ENCODE measurements around the gene MUC20.
"Not testable (repeated sequence)": the region's sequence is repeated elsewhere in the genome, so short reads cannot be mapped to it uniquely, and the experiment has no call there.

The MUC20 gene

DNA sequence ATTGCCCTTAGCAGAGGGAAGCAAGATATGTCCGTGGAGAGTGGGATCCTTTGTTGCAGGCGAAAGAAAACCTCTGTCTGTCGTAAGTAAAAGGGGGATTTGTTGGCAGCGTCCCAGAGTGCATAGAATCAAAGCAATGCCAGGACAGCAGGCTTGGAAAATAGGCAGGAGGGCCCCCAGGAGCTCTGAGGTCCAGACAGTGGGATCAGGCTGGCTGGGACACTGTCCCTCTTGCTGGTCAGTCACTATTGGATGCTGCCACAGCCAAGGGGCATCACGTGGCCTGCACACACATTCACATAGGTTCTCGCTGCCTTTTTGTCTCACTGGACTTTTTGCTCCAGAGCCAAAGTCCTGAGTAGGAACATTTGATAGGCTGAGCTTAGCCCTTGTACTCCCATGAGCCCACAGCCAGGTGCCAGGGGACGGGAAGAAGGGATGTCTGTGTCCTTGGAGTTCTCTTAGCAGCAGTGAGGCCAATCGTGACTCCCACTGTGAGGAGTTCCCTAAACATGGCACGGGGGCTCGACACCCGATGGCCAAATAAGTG is 10.7 kb downstream of the MUC20 start:
- DNase-seq (ENCODE audit: low spot score), result peak; percentile 52

DNA sequence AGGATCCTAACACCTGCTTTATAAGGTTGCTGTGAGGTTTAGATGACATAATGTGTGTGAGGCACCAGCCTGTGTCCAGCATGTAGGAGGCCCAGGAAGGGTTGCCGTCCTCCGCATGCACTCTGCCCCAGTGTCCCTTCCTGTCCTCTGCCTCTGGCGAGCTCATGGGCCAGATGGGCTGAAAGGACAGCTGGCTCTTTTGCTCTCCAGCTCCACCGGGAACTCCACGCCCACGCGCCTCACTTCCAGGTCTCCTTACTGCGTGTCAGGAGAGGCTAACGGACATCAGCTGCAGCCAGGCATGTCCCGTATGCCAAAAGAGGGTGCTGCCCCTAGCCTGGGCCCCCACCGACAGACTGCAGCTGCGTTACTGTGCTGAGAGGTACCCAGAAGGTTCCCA is 12.2 kb downstream of the MUC20 start:
- DNase-seq (ENCODE audit: low spot score), result no peak

DNA sequence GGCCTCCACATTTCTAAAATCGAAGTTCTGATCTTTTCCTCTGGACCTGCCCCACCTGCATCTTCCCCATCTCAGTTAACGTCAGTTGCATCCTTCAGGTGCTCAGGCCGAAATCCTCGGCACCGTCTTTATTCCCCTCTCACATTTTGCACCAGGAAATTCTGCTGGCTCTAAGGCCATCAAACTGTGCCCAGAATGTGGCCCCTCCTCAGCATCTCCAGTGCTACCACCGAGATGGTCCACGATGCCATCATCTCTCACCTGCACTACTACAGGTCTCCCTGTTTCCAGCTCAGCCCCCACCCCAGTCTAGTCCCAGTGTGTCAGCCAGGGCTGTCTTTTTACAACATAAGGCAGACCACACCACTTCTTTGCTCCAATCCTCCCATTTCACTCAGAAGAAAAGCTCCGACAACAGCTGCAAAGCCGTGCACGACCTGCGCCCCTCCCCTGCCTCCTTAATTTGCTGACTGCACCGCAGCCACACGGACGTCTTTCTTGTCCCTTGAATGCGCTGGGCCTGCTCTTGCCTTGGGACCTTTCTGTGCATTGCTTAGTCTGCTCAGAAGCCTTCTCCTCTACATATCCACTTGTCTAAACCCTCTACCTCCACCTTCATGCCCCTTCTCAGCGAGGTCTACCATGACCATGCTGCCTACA is 14.4 kb downstream of the MUC20 start:
- peak; percentile 6 for DNase-seq (ENCODE audit: low spot score)

DNA sequence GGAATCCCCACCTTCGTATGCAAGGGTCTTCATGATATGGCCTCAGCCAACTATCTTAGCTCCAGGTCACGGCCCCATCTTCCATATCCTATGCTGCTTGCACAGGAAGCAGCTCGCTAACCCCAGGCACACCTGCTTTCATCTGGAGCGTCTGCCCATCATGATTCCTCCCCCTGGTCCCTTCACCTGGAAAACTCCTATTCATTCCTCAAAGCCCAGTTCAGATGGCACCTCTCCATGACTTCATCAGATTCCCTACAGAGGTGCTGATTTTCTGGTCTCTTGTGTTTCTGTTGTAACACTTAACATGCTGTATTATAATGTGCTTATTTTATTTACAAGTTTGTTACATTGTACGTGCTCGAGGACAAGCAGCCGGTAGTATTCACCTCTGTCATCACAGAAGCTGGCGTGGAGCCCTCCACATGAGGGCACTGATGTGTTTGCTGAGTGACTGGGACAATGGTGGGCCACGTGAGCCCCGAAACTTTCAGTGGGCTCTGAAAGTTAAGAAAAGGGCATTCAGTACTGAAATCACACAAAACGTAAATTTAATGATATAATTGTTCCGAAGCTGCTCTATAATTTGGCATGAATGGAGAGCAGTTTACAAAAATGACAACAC is 16.2 kb downstream of the MUC20 start:
- no peak for DNase-seq (ENCODE audit: low spot score)

DNA sequence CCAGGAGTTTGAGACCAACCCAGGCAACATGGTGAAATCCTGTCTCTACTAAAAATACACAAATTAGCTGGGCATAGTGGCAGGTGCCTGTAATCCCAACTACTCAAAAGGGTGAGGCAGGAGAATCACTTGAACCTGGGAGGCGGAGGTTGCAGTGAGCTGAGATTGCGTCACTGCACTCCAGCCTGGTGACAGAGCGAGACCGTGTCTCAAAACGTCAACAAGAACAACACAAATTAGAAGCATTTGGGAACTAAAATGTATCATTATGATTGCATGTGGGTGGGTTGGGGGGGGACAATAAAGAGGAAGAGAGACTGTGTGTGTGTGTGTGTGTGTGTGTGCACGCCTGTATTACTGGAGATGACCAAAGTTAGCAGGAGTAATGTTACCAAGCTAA is 17.0 kb downstream of the MUC20 start:
- not testable (repeated sequence) for DNase-seq (ENCODE audit: low spot score)

DNA sequence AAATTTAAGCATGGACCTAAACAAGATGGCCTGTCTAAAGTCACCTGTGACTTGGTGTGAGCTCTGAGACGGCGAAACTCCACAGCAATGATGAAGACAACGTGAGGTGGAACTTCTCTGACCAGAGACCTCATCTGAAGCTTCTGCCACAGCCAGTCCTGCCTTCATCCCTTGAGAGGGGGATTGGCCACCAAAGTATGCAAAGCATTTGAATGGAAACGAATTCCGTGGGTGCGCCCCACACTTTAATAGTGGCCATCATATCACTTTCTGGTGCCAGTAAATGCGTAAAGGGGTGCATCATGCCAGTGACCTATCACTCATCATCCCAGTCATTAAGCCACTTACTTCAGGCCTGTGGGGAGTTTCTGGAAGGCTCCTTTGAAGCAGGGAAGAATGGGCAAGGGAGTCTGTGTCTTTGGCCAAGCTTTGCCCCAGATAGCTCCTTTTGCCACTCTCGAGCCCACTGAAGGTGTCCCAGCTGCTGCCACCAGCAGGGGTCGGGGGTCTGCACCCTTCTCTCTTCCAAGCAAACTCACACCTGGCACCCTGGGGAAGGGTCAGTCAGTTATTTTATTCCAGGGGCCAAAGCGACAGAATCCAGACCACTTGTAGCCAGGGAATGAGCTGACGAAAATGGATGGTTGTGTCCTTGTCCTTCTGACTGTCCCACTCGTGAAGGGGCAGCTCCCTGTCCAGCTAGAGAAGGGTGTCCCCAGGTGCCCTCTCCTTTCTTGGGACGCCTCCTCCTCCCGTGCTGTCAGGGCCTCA is 17.7 kb downstream of the MUC20 start:
- DNase-seq (ENCODE audit: low spot score), result no peak

DNA sequence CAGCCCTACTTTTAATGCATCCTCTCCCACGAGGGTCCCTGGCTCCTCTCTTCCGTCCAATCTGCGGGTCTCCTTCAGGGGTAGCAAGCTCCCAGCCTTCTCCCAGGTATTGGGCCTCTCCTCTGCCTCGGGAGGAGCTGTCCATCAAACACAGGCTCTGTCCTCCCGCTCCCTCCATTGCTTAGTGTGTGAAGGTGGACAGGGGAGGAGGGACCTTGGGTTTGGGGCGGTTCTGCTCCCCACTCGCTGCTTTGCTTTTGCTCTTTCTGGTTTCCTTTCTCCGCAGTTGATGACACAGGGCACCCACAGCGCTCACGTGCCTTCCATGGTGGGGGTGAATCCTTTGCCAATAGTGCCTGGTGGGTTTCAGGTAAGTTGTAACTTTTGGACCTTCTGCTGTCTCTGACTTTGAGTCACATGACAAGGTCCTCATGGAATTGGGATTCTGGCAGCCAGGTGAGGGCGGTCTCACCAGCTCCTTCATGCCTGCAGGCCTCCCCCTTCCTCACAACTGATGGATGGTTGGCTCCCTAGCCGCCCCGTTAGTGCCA is 18.9 kb downstream of the MUC20 start:
- no peak for DNase-seq (ENCODE audit: low spot score)

DNA sequence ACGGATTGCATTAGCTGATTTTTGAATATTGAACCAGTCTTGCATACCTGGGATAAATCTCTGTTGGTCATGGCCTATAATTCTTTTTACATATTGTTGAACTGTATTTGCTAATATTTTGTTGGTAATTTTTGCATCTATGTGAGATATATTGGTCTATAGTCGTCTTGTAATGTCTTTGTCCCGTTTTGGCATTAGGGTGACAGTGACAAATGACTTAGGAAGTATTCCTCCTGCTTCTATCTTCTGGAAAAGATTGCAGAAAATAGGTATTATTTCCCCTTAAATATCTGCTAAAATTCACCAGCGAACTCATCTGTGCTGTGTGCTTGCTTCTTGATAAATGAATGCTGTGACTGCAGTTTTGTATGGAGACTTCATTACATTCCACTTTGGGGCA is 23.7 kb downstream of the MUC20 start:
- no peak for DNase-seq (ENCODE audit: low spot score)

DNA sequence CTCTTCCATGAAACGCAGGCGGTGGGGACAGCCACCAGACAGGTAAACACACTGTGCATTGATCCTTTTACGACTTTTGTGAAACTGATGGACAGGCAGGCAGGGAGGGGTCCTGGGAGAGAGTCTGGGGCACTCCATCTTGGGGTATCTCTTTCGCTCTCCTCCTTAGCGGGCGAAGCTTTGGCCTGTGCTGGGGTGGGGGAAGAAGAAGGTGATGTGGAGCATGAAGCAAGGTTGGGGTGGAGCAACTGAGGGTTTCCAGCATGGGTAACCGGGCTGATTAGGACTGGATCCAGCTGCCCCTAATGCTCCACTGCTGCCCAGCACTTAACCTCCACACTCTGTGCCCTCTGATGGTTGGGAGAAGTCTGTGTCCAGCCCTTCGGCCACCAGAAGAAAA is 25.6 kb downstream of the MUC20 start:
- no peak for DNase-seq (ENCODE audit: low spot score)

DNA sequence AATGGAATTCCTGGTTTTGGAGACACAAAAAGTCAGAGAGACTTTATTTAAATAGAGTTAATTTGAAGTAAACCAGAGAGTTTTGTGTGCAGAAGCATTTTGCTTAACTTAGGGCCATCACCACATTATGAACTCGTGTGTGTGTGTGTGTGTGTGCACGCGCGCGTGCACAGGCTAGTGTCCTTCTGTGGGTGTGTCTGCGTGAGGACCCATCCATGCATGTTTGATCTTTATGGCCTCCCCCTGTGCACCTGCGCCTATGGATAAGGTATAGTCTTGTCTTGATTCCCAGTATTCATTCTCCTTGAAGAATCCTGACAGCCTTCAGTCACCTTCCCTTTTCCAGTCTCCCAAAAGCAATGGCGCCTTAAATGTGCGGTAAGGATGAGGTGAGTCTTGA is 26.0 kb downstream of the MUC20 start:
- no peak for DNase-seq (ENCODE audit: low spot score)

DNA sequence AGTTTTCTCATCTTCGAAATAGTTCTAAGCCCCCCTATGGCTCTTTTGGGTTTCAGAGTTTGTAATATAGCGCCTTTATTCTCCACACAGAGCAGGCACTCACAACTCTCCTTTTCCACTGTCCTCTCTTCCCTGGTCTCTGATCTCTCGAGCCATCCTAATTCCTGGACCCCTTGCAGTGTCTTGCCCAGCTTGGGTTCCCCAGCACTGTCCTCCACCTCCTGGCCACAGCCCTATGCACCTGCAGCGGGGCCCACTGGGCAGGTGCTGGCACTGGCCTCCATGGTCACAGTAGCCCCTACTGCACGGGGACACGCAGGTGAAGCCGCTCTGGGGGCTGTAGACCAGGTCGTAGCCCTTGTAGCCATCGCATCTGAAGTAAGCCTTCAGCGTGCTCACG is 27.9 kb downstream of the MUC20 start:
- peak; percentile 49 for DNase-seq (ENCODE audit: low spot score)

DNA sequence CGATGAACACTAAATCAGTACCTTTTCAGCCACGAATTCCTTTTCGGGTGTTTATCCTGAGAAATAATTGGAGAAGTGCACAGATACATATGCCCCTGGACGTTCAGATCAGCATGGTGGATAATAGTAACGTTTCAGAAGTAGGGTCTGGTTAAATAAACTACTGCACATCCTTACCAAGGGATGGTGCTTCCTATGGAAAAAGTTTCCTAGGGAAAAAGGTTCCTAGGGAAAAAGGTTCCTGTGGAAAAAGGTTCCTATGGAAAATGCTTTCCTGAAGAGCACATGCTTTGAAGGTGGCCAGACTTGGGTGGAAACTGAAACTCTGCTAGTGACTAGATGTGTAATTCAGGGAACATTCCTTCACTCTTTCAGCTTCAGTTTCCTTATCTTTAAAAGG is 28.3 kb downstream of the MUC20 start:
- DNase-seq (ENCODE audit: low spot score), result not testable (repeated sequence)

DNA sequence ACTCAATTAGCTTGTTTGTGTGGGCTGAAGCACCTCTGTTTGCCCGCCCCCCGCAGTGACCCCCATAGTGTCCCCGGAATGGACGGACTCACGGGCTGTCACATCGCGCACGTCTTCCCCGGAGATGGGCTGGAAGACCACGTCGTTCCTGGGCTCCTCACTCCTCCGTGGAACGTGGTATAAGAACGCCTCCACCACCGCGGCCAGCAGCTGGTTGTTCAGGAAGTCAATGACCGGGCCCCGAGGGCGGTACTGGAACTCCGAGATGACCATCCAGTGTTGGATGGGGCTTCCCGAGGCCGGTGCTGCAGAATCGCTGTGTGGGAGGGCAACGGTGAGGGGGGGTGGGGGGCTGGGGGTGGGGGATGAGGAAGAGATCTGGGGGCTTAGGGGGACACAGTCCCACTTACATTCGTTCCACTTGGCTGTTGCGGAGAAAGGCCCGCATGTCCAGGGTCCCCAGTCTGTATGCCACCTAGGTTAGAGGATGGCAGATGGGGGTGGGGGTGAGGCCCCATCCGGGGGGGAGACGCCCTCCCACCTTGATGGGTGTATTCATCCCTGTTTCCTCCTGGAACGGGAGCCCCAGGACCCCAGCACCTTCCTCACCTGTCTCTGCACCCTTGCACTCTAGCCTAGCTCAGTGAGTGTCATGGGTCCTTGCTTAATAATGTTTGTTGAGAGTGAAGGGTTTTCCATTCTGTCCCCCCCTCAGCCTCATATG is 30.2 kb downstream of the MUC20 start:
- no peak for DNase-seq (ENCODE audit: low spot score)

DNA sequence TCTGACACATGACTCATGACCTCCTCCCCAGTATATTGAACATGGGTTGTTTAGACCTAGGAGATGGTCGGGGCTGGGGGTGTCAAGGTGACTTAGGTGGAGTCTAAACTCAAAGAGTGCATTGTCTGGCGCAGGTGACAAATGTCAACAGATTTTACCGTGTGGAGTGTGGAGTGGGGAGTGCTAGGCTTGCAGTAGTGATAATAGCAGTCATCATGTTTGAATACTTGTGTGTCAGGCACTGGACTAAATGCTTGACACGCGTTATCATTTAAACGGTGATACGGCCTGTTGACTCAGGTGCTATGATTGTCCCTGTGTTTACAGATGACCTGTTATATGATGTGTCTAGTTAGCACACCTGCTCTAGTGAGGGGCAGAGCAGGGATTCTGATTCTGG is 30.8 kb downstream of the MUC20 start:
- no peak for DNase-seq (ENCODE audit: low spot score)

DNA sequence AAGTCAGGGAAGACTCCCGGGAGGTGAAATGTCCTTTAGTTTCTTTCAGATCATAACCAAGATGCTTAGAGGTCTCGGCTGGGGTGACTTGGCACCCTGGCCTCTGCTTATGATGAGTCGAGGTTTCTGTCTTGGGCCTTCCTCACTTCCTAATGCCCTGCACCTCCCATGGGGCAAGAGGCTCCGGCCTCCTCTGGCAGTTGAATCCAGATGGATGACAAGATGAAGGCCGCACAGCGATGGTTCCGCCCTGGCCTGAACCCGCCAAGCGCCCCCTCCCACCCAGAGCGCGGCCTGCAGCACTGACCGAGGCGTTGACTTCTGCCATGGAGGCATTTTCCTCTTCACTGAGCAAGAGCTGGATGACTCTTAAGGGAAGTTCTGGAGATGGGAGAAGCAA is 31.3 kb downstream of the MUC20 start:
- no peak for DNase-seq (ENCODE audit: low spot score)

DNA sequence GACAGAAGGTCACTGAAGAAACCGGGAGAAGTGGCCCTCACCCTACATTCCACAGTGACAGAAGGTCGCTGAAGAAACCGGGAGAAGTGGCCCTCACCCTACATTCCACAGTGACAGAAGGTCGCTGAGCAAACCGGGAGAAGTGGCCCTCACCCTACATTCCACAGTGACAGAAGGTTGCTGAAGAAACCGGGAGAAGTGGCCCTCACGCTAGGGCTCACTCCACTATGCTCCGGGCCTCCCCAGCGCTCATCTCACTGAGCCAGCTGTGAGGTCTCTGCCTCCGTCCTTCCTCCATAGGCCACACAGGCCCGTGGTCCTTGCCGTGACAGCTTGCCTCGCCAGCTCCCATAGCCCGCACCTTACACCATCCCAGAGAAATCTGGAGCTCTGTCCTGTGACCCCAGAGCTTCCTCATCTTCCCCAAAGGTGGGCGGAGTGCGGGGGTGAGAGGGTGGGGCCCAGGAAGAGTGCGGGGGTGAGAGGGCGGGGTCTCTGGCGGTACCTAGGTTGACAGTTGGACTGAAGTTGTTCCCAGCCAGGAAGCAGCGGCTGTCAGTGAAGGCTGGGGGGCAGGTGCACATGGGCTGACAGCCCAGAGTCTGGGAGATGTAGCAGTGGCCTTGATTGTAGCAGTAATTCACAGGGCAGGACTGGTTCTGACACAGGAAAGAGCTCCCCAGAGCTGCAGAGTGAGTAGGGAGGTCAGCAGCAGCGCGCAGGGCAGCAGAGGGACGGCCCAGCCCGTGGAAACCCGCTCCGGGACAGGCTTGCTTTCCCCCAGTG is 32.0 kb downstream of the MUC20 start:
- DNase-seq (ENCODE audit: low spot score), result no peak

DNA sequence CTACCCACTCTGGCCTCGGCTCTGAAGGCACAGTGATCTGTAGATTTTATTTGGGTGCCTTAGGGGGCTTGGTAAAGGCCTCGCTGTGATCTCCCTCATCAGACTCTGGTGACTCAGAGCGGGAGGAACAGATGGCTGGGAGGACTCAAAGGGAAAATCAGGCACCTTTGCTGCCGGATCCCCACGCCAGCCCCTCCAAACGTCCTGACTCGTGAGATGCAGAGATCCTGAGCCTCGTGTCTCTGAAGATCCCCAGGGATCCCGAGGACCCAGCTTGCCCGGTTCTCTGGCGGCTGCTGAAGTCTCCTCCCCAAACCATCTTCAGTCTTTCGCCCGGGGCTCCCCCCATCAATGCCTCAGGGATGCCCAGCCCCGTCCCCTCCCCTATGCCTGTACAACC is 32.8 kb downstream of the MUC20 start:
- DNase-seq (ENCODE audit: low spot score), result no peak

DNA sequence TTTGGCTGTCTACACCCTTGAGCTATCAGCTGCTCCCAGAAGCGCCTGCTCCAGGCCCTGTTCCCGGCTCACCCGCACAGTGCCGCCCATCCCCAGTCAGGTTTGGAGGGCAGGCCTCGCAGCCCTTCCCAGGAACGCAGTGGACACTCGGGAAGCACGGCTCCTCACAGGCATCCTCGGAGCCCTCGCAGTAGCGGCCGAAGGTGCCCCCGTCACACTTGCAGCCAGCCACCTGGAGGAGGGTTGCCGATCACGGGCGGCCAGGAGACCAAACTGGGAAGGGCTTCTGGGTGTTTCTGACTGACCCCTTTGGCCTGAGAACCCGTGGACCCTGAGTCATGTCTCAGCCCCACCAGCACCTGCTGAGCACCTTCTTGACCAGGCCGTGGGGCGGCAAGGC is 33.4 kb downstream of the MUC20 start:
- DNase-seq (ENCODE audit: low spot score), result peak; percentile 38

DNA sequence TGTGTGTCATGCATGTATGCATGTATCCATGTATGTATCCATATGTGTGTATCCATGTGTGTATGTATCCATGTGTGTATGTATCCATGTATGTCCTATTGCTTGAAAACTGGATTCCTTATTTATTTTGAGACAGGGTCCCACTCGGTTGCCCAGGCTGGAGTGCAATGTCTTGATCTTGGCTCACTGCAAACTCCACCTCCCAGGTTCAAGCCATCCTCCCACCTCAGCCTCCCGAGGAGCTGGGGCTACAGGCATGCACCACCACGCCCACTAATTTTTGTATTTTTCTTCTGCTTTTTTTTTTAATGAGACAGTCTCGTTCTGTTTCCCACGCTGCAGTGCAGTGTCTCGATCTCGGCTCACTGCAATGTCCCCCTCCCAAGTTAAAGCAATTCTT is 34.1 kb downstream of the MUC20 start:
- DNase-seq (ENCODE audit: low spot score), result no peak

DNA sequence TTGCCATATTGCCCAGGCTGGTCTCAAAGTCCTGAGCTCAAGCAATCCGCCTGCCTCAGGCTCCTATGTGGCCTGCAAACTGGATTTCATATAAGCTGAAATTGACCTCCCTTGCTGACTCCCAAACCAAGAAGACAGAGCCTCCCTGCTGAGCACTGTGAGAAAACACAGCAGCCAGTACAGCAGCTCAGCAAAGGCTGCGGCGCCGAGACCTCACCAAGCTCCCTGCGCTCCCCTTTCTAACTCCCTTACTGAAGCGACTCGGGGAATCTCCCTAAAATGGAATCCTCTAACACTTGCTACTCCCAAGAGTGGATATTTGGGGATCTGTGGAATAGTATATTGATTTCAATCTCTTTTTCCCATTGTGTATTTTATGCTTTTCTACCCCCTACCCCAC is 34.6 kb downstream of the MUC20 start:
- DNase-seq (ENCODE audit: low spot score), result no peak
